HEK293 (cell line): ENCODE results near the gene IL31RA.

Source experiments
- CTCF ChIA-PET: fragments of 350-600 bp; formaldehyde crosslinking; extraction: SDS; loops from one replicate; lab custom pipeline; 2021; ENCODE audit warnings: antibody characterized with exemption; lab: Yijun Ruan, JAX
- POLR2A ChIA-PET: fragments of 300-600 bp; formaldehyde crosslinking; extraction: SDS; loops from one replicate; lab custom pipeline; 2020; ENCODE audit warnings: antibody characterized with exemption, inconsistent platforms; lab: Yijun Ruan, JAX
- H3K27ac ChIP-seq: fragments of 200-500 bp; sonication (Bioruptor generic); 2 replicates; pipeline ENCODE4 v1.5.1; 2014; ENCODE audit warnings: low read depth, low read length, control low read depth, inconsistent platforms; ENCODE audit errors: extremely low read depth
- H3K36me3 ChIP-seq, 2 experiments: fragments of 200-500 bp in 1 of 2; sonication (Bioruptor generic) in 1 of 2; 1 replicate in 1 of 2; 2 replicates in 1 of 2; pipeline ENCODE4 v1.5.1; 2014 to 2017; ENCODE audit warnings: inconsistent platforms in 2 of 2, low read length in 2 of 2; ENCODE audit not compliant: control insufficient read depth in 2 of 2, insufficient read depth in 1 of 2
- H3K4me1 ChIP-seq: fragments of 200-500 bp; sonication (Bioruptor generic); 2 replicates; pipeline ENCODE4 v1.5.1; 2014; ENCODE audit warnings: mild to moderate bottlenecking, low read length, inconsistent platforms; ENCODE audit not compliant: control insufficient read depth, insufficient read depth
- H3K4me3 ChIP-seq: 2 replicates; pipeline ENCODE4 v1.5.1; 2011; ENCODE audit warnings: low read depth, mild to moderate bottlenecking, control low read depth, low read length, moderate library complexity
- H3K9me3 ChIP-seq: fragments of 200-500 bp; sonication (Bioruptor generic); 2 replicates; pipeline ENCODE4 v1.5.1; 2014; ENCODE audit warnings: low read depth, low read length, inconsistent platforms; ENCODE audit not compliant: control insufficient read depth, insufficient read depth
- GFI1B ChIP-seq: fragments of 450-650 bp; formaldehyde crosslinking; IDR thresholded peaks from 2 replicates; pipeline ENCODE4 v1.5.1; 2016; ENCODE audit warnings: missing biosample characterization, missing genetic modification characterization
- KLF16 ChIP-seq: fragments of 450-650 bp; formaldehyde crosslinking; IDR thresholded peaks from 2 replicates; pipeline ENCODE4 v1.5.1; 2017; ENCODE audit warnings: missing biosample characterization, missing genetic modification characterization
- SALL2 ChIP-seq: fragments of 450-650 bp; formaldehyde crosslinking; IDR thresholded peaks from 2 replicates; pipeline ENCODE4 v1.5.0; 2017; ENCODE audit warnings: missing biosample characterization, mild to moderate bottlenecking, missing genetic modification characterization, borderline replicate concordance
- ZFHX2 ChIP-seq: fragments of 450-650 bp; formaldehyde crosslinking; conservative IDR thresholded peaks from 2 replicates; pipeline ENCODE4 v1.5.1; 2016; ENCODE audit warnings: missing biosample characterization, missing genetic modification characterization
- ZNF10 ChIP-seq: fragments of 450-650 bp; formaldehyde crosslinking; IDR thresholded peaks from 2 replicates; pipeline ENCODE4 v1.5.1; 2017; ENCODE audit warnings: missing biosample characterization, missing genetic modification characterization
- ZNF248 ChIP-seq: fragments of 450-650 bp; formaldehyde crosslinking; IDR thresholded peaks from 2 replicates; pipeline ENCODE4 v1.5.1; 2017; ENCODE audit warnings: missing biosample characterization, missing genetic modification characterization
- ZNF266 ChIP-seq: fragments of 450-650 bp; formaldehyde crosslinking; IDR thresholded peaks from 2 replicates; pipeline ENCODE4 v1.5.1; 2016; ENCODE audit warnings: missing biosample characterization, missing genetic modification characterization, low read depth
- ZNF350 ChIP-seq: fragments of 450-650 bp; formaldehyde crosslinking; IDR thresholded peaks from 2 replicates; pipeline ENCODE4 v1.5.0; 2017; ENCODE audit warnings: missing biosample characterization, mild to moderate bottlenecking, missing genetic modification characterization
- ZNF404 ChIP-seq: fragments of 450-650 bp; formaldehyde crosslinking; IDR thresholded peaks from 2 replicates; pipeline ENCODE4 v1.5.1; 2017; ENCODE audit warnings: missing biosample characterization, missing genetic modification characterization
- ZNF558 ChIP-seq: fragments of 450-650 bp; formaldehyde crosslinking; IDR thresholded peaks from 2 replicates; pipeline ENCODE4 v1.5.1; 2016; ENCODE audit warnings: missing biosample characterization, missing genetic modification characterization
- ZNF596 ChIP-seq: fragments of 450-650 bp; IDR thresholded peaks from 2 replicates; pipeline ENCODE4 v1.5.0; 2018; ENCODE audit warnings: missing biosample characterization, mild to moderate bottlenecking, missing genetic modification characterization, moderate library complexity
- ZNF658 ChIP-seq: fragments of 450-650 bp; formaldehyde crosslinking; IDR thresholded peaks from 2 replicates; pipeline ENCODE4; 2016; ENCODE audit warnings: missing biosample characterization, missing genetic modification characterization
- ZNF776 ChIP-seq: fragments of 450-650 bp; formaldehyde crosslinking; IDR thresholded peaks from 2 replicates; pipeline ENCODE4 v1.5.0; 2017; ENCODE audit warnings: missing biosample characterization, missing genetic modification characterization, borderline replicate concordance
- TF ChIP-seq, protein P1 (sequence below): fragments of 450-650 bp; formaldehyde crosslinking; IDR thresholded peaks from 2 replicates; pipeline ENCODE4 v1.5.1; 2016; ENCODE audit warnings: missing biosample characterization, missing genetic modification characterization
- TF ChIP-seq, protein P2 (sequence below): fragments of 450-650 bp; formaldehyde crosslinking; IDR thresholded peaks from 2 replicates; pipeline ENCODE4 v1.5.1; 2016; ENCODE audit warnings: missing biosample characterization, missing genetic modification characterization
- TF ChIP-seq, protein P3 (sequence below): fragments of 450-650 bp; formaldehyde crosslinking; IDR thresholded peaks from 2 replicates; pipeline ENCODE4 v1.5.1; 2016; ENCODE audit warnings: missing biosample characterization, missing genetic modification characterization, borderline replicate concordance
- TF ChIP-seq, protein P4 (sequence below): fragments of 450-650 bp; IDR thresholded peaks from 2 replicates; pipeline ENCODE4 v1.5.1; 2018; ENCODE audit warnings: missing biosample characterization, mild to moderate bottlenecking, missing genetic modification characterization
- TF ChIP-seq, protein P5 (sequence below): fragments of 450-650 bp; formaldehyde crosslinking; IDR thresholded peaks from 2 replicates; pipeline ENCODE4 v1.5.1; 2017; ENCODE audit warnings: missing biosample characterization, missing genetic modification characterization

IL31RA gene

DNA sequence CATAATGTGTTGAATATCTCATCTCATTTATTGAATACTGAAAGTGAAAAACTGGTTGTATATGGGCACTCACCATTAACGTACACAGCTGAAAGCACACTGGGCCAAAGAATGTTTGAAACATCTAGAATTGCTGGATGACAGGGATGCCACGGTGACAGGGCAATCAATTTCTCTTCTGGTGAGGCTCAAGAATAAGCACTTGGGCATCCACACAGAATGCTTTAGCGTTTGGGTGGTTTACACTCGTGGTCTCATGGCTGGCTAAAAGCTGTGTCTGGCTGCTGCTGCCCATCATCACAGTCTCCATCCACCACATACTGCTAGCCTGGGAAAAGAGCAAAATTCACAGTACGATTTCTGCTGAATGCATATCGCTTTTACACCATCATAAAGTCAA is 30.7 kb upstream of the IL31RA start:
- no peak overlapping the region for H3K27ac ChIP-seq
- ChIA-PET POLR2A (no interaction called here), CTCF (no interaction called here)
- H3K36me3 ChIP-seq, result no peaks in the 10 kb centered on the region
- H3K9me3 ChIP-seq, result no peaks in the 10 kb centered on the region
- peaks cover 2% of the 10 kb centered on the region; the same call in 1 of the 2 replicates for H3K4me1 ChIP-seq
- TF ChIP-seq ZNF558, result no peak
- TF ChIP-seq GFI1B (tag by site-specific recombination), result no peak
- TF ChIP-seq ZNF350, result no peak
- TF ChIP-seq, protein P1, sequence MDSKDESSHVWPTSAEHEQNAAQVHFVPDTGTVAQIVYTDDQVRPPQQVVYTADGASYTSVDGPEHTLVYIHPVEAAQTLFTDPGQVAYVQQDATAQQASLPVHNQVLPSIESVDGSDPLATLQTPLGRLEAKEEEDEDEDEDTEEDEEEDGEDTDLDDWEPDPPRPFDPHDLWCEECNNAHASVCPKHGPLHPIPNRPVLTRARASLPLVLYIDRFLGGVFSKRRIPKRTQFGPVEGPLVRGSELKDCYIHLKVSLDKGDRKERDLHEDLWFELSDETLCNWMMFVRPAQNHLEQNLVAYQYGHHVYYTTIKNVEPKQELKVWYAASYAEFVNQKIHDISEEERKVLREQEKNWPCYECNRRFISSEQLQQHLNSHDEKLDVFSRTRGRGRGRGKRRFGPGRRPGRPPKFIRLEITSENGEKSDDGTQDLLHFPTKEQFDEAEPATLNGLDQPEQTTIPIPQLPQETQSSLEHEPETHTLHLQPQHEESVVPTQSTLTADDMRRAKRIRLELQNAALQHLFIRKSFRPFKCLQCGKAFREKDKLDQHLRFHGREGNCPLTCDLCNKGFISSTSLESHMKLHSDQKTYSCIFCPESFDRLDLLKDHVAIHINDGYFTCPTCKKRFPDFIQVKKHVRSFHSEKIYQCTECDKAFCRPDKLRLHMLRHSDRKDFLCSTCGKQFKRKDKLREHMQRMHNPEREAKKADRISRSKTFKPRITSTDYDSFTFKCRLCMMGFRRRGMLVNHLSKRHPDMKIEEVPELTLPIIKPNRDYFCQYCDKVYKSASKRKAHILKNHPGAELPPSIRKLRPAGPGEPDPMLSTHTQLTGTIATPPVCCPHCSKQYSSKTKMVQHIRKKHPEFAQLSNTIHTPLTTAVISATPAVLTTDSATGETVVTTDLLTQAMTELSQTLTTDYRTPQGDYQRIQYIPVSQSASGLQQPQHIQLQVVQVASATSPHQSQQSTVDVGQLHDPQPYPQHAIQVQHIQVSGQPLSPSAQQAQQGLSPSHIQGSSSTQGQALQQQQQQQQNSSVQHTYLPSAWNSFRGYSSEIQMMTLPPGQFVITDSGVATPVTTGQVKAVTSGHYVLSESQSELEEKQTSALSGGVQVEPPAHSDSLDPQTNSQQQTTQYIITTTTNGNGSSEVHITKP (tag by site-specific recombination), result no peak
- no peak for TF ChIP-seq ZNF658 (tag by site-specific recombination)
- no peak for TF ChIP-seq ZNF10 (tag by site-specific recombination)
- no peak for TF ChIP-seq ZNF248
- no peak for TF ChIP-seq KLF16 (tag by site-specific recombination)
- TF ChIP-seq, protein P2, sequence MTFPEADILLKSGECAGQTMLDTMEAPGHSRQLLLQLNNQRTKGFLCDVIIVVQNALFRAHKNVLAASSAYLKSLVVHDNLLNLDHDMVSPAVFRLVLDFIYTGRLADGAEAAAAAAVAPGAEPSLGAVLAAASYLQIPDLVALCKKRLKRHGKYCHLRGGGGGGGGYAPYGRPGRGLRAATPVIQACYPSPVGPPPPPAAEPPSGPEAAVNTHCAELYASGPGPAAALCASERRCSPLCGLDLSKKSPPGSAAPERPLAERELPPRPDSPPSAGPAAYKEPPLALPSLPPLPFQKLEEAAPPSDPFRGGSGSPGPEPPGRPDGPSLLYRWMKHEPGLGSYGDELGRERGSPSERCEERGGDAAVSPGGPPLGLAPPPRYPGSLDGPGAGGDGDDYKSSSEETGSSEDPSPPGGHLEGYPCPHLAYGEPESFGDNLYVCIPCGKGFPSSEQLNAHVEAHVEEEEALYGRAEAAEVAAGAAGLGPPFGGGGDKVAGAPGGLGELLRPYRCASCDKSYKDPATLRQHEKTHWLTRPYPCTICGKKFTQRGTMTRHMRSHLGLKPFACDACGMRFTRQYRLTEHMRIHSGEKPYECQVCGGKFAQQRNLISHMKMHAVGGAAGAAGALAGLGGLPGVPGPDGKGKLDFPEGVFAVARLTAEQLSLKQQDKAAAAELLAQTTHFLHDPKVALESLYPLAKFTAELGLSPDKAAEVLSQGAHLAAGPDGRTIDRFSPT (tag by site-specific recombination), result no peak
- no peak for TF ChIP-seq ZNF596 (tag by site-specific recombination)
- TF ChIP-seq, protein P3, sequence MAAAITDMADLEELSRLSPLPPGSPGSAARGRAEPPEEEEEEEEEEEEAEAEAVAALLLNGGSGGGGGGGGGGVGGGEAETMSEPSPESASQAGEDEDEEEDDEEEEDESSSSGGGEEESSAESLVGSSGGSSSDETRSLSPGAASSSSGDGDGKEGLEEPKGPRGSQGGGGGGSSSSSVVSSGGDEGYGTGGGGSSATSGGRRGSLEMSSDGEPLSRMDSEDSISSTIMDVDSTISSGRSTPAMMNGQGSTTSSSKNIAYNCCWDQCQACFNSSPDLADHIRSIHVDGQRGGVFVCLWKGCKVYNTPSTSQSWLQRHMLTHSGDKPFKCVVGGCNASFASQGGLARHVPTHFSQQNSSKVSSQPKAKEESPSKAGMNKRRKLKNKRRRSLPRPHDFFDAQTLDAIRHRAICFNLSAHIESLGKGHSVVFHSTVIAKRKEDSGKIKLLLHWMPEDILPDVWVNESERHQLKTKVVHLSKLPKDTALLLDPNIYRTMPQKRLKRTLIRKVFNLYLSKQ, result no peak
- no peak for TF ChIP-seq ZNF776 (tag by site-specific recombination)
- H3K4me3 ChIP-seq, result no peak overlapping the region

DNA sequence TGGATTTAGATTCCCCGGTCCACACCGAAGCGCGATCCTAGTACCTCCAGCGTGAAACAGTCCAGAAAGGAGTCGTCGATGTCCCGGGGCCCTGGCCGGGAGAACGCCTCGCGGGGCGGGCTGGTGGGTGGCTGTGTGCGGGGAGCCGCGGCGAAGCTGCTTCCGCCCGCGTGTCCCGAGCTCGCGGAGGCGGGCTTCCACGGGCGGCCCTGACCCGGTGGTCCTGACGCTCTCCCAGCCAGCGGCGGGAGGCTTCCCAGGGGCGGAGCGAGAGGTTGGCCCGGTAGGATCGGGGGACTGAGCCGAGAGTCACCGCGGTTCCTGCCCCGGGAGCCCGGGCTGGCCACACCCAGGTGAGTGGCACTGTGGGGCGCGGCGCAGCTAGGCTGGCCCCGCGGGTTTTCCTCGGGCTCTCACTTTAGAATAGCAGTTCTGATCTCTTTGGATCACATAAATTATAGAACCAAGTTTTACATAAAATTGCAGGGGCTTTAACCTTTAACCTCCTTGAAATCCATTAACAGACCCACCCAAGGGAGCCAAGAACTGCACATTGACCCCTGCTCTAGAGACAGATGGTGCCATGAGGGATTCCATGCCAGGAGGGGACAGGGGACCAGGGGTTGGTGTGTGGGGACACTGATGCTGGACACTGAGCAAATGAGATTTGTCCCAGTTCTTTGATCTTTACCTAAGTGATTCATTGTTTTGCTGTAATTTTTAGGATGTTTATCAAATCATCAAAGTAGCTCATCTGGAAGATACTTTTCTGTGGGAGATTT is 29.2 kb upstream of the IL31RA start:
- H3K4me3 ChIP-seq, result no peak overlapping the region
- CTCF ChIA-PET, result no interaction called here

More for the DNA sequence above, 29.2 kb upstream of the IL31RA start:
- Histone ChIP-seq H3K9me3 (no peaks in the 10 kb centered on the region), H3K4me1 (no peaks in the 10 kb centered on the region), H3K27ac (no peak overlapping the region), H3K36me3 (no peaks in the 10 kb centered on the region)
- POLR2A ChIA-PET, result no interaction called here
- TF ChIP-seq ZFHX2 (tag by site-specific recombination) (no peak), ZNF266 (tag by site-specific recombination) (no peak), SALL2 (no peak), ZNF658 (tag by site-specific recombination) (no peak), ZNF404 (tag by site-specific recombination) (no peak)
- TF ChIP-seq, protein P4, sequence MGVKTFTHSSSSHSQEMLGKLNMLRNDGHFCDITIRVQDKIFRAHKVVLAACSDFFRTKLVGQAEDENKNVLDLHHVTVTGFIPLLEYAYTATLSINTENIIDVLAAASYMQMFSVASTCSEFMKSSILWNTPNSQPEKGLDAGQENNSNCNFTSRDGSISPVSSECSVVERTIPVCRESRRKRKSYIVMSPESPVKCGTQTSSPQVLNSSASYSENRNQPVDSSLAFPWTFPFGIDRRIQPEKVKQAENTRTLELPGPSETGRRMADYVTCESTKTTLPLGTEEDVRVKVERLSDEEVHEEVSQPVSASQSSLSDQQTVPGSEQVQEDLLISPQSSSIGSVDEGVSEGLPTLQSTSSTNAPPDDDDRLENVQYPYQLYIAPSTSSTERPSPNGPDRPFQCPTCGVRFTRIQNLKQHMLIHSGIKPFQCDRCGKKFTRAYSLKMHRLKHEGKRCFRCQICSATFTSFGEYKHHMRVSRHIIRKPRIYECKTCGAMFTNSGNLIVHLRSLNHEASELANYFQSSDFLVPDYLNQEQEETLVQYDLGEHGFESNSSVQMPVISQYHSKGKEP (tag by site-specific recombination), result no peak
- TF ChIP-seq, protein P5, sequence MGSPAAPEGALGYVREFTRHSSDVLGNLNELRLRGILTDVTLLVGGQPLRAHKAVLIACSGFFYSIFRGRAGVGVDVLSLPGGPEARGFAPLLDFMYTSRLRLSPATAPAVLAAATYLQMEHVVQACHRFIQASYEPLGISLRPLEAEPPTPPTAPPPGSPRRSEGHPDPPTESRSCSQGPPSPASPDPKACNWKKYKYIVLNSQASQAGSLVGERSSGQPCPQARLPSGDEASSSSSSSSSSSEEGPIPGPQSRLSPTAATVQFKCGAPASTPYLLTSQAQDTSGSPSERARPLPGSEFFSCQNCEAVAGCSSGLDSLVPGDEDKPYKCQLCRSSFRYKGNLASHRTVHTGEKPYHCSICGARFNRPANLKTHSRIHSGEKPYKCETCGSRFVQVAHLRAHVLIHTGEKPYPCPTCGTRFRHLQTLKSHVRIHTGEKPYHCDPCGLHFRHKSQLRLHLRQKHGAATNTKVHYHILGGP, result no peak
